Cardiac fibroblast (primary cell): ENCODE data around the gene C13orf46.

Experiments
- DNase-seq, 2 donors: peaks; one replicate each; pipeline versions ENCODE4 v3.0.0 to v3.0.0-alpha.2; 2010; ENCODE audit warnings: low read depth in 2 of 2
- H3K4me3 ChIP-seq, 2 donors: replicated peaks in 1 of 2; 1 replicate in 1 of 2; 2 replicates in 1 of 2; pipeline ENCODE4 v1.5.1; 2011; ENCODE audit warnings: low read depth in 2 of 2, low read length in 2 of 2, mild to moderate bottlenecking in 2 of 2, moderate library complexity in 1 of 2
- CTCF ChIP-seq: IDR thresholded peaks from one replicate; pipeline ENCODE4 v1.5.1; 2011; ENCODE audit warnings: low read depth, mild to moderate bottlenecking, low read length, inconsistent platforms

The C13orf46 gene

GRCh38 chr13:113926951-113927660, 46.8 kb downstream of the C13orf46 start:
- TF ChIP-seq CTCF: no peak
- DNase-seq: no peak
- H3K4me3 ChIP-seq: no peak overlapping the region

- DNase-seq: peak; percentile 61 to 73
- no peak for TF ChIP-seq CTCF
- no peak overlapping the region for H3K4me3 ChIP-seq
Measured at GRCh38 chr13:113926301-113926761, 47.5 kb downstream of the C13orf46 start.

- TF ChIP-seq CTCF: no peak
- no peak for DNase-seq
- H3K4me3 ChIP-seq: no peak overlapping the region
Measured at GRCh38 chr13:113924184-113924901, 49.5 kb downstream of the C13orf46 start.

- no peak for TF ChIP-seq CTCF
- no peak overlapping the region for H3K4me3 ChIP-seq
- DNase-seq: no peak
Measured at GRCh38 chr13:113923376-113924063, 50.4 kb downstream of the C13orf46 start.

- no peak for TF ChIP-seq CTCF
Measured at GRCh38 chr13:113922412-113923118, 51.3 kb downstream of the C13orf46 start.

GRCh38 chr13:113921763-113922162, 52.1 kb downstream of the C13orf46 start:
- no peak for TF ChIP-seq CTCF
- H3K4me3 ChIP-seq: no peak overlapping the region
- no peak for DNase-seq

More at GRCh38 chr13:113922412-113923118, 51.3 kb downstream of the C13orf46 start:
- no peak overlapping the region for H3K4me3 ChIP-seq
- DNase-seq: peak in 1 of 2 donors; percentile 42
